ENCODE data around the gene TTC14. TPM values are rescaled to one million over a fixed set of nuclear protein-coding genes. Genes with fewer than 3 reads are reported as not detected.
A peak's percentile ranks its signal among the peaks of the same experiment; 100 is the strongest.

TTC14 gene
- total and polyA plus RNA-seq, 2 of the 13 experiments (the other 11 are each of a cell fraction or from before 2014, with no cell fraction given), result 28.1 to 35.9 TPM

- TF ChIP-seq ATF2 (CRISPR knock-in tag; IDR thresholded peaks at IDR 0.05), result peak; percentile 78
- TF ChIP-seq YEATS2 (CRISPR knock-in tag; IDR thresholded peaks at IDR 0.05; ENCODE audit: borderline replicate concordance), result peak; percentile 98
- TF ChIP-seq KDM2A (CRISPR knock-in tag; IDR thresholded peaks at IDR 0.05; ENCODE audit: borderline replicate concordance, low read depth), result peak; percentile 94
- 0 out of 2 replicates have a peak, but pooled peaks have one; percentile 48 for TF ChIP-seq NFKBIZ (CRISPR knock-in tag; IDR thresholded peaks at IDR 0.05)
- no peak for TF ChIP-seq ZBTB39 (CRISPR knock-in tag; IDR thresholded peaks at IDR 0.05)
- no peak for TF ChIP-seq PREB (CRISPR knock-in tag; IDR thresholded peaks at IDR 0.05)
- peak; percentile 84 for TF ChIP-seq ERF (CRISPR knock-in tag; IDR thresholded peaks at IDR 0.05)
- peak; percentile 91 for TF ChIP-seq IRF2 (CRISPR knock-in tag; IDR thresholded peaks at IDR 0.05)
- peak; percentile 63; the same call in 1 of the 2 replicates for TF ChIP-seq RXRA (CRISPR knock-in tag; IDR thresholded peaks at IDR 0.05)
- peak; percentile 60; the same call in 1 of the 2 replicates for TF ChIP-seq ZNF160 (CRISPR knock-in tag; IDR thresholded peaks at IDR 0.05)
- peak; percentile 41; the same call in 1 of the 2 replicates for TF ChIP-seq NR2F2 (IDR thresholded peaks at IDR 0.05; ENCODE audit: borderline replicate concordance, low read depth)
- peak; percentile 29; the same call in 1 of the 2 replicates for TF ChIP-seq ZNF142 (CRISPR knock-in tag; IDR thresholded peaks at IDR 0.05)
- TF ChIP-seq ELF1 (CRISPR knock-in tag; IDR thresholded peaks at IDR 0.05), result peak; percentile 99
- peak; percentile 62 for TF ChIP-seq U2AF1 (optimal IDR thresholded peaks at IDR 0.05; ENCODE audit: low read depth, low read length)
- TF ChIP-seq JUND (CRISPR knock-in tag; IDR thresholded peaks at IDR 0.05), result 0 out of 2 replicates have a peak, but pooled peaks have one; percentile 3
- peak; percentile 55; the same call in 1 of the 2 replicates for TF ChIP-seq ZNF790 (CRISPR knock-in tag; IDR thresholded peaks at IDR 0.05; ENCODE audit: borderline replicate concordance)
- TF ChIP-seq DBP (CRISPR knock-in tag; IDR thresholded peaks at IDR 0.05; ENCODE audit: not compliant biosample characterization), result peak; percentile 9
These were observed at the start of gene TTC14 (continued) for GRCh38 chr3:180601688-180602666.

Measured in HepG2 (cell line).